GM12892 (cell line): Measurements from ENCODE around the gene APOBEC3A.

Source experiments
- DNase-seq: peaks from one replicate; pipeline ENCODE4 v3.0.0; 2011; ENCODE audit not compliant: insufficient read length
- FAIRE-seq: peaks from 2 replicates; lab custom pipeline; 2011; peaks lifted over from hg19 to GRCh38; lab: Jason Lieb, UNC
- POLR2A ChIP-seq: IDR thresholded peaks from 2 replicates; pipeline ENCODE4 v1.6.1; 2011; ENCODE audit warnings: low read depth, low read length, control low read depth
- POLR2AphosphoS5 ChIP-seq: IDR thresholded peaks from 2 replicates; pipeline ENCODE4 v1.6.1; 2011; ENCODE audit warnings: low read depth, low read length, control low read depth
- TAF1 ChIP-seq: IDR thresholded peaks from 2 replicates; pipeline ENCODE4 v1.6.1; 2011; ENCODE audit warnings: low read depth, mild to moderate bottlenecking, control low read depth, low read length, borderline replicate concordance

APOBEC3A gene

DNA sequence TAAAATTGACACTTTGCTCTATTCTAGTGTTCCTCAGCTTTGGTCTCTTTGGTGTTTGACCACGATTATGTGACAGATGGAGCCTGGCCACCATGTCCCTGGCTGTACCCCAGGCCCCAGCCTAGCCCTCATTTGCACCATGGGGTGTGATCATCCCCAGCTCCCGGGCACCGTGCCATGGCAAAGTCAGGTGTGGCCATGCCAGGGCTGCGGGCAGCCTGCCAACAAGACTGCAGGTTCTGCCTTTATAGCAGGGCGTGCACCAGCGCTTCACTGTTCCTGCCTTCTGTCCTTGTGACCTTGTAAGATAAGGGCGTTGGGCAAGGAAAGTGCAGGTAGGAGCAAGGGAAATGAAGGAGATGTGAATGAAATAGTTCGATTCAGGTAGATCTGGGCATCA lies 22.4 kb upstream of the APOBEC3A start:
- TF ChIP-seq POLR2A = no peak
- no peak for TF ChIP-seq POLR2AphosphoS5
- no peak for FAIRE-seq
- no peak for DNase-seq

GRCh38 chr22:38935616-38936015 lies 21.8 kb upstream of the APOBEC3A start:
- DNase-seq (no peak), FAIRE-seq (no peak)
- TF ChIP-seq POLR2AphosphoS5 = no peak
- no peak for TF ChIP-seq POLR2A
- no peak for TF ChIP-seq TAF1

DNA sequence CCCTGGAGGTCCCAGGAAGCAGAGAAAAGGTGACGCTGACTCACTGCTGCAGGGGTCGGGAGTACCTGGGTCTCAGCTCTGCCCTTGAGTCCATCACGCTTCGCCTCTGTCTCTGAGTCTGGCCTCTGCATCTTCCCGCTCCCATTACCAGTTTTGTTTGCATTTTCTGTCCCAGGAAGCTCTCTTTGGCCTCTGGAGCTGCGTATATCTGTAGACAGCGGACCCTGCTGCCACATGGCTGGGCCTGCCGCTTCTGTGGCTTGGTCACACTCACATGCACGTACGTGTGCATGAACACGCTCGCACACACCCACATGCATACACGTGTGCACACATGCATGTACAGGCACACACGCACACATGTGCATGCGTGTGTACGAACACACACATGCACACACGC lies 20.8 kb upstream of the APOBEC3A start:
- FAIRE-seq = no peak
- DNase-seq = no peak
- no peak for TF ChIP-seq POLR2AphosphoS5
- TF ChIP-seq TAF1 = no peak

DNA sequence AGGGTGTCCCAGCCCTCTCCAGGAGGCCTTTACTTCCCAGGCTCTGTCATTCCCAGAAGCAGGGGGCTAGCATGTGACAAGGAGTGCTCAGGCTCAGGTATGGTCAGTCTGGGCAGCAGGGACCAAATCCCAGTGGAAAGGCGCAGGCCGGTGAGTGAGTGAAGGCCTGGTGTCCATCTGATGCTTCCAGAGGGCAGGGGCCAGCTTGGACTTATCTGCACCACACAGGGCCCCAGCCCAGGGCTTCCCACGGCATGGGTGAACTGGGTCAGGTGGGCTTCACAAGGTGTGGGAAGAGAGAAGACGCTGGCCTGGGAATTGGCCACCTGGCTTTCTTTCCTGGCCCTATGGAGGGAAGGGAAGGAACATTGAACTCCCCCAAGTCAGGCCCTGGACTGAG lies 20.4 kb upstream of the APOBEC3A start:
- TF ChIP-seq POLR2A (no peak), TAF1 (no peak), POLR2AphosphoS5 (no peak)
- DNase-seq (no peak), FAIRE-seq (no peak)

DNA sequence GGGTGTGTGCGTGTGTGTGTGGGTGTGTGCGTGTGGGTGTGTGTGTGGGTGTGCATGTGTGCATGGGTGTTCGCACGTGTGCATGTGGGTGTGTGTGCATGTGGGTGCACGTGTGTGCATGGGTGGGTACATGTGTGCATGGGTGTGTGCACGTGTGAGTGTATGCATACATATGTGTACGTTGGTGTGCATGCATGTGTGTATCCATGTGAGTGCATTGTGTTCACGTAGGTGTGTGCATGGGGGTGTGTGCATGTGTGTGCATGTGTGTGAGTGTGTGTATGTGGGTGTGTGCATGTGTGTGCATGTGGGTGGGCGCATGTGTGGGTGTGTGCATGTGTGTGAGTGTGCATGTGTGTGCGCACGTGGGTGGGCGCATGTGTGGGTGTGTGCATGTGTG lies 19.9 kb upstream of the APOBEC3A start:
- FAIRE-seq (no peak), DNase-seq (no peak)
- TF ChIP-seq POLR2AphosphoS5 (no peak), POLR2A (no peak), TAF1 (no peak)

DNA sequence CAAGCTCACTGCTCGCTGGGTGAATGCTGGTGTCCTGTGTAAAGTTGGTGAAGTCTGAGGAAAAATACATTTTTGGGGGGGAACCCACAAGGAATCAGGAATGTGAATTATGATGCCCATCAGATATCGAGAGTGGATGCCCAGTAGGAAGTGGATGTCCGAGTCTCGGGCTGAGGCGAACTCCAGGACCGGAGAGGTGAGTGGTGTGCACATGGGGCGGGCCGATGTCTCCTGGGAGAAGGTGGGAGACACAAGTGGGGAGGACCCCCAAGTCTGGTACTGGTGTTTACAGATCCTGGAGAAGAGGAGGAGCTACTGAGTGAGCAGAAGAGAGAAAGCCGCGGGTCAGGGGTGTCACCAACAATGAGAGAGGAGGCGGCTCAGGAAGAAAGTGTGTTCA lies 19.2 kb upstream of the APOBEC3A start:
- no peak for DNase-seq

GRCh38 chr22:38938925-38939324 lies 18.5 kb upstream of the APOBEC3A start:
- no peak for DNase-seq
- peak; percentile 21 for FAIRE-seq
- TF ChIP-seq TAF1 = no peak
- TF ChIP-seq POLR2A = no peak
- no peak for TF ChIP-seq POLR2AphosphoS5

More for the DNA sequence above, 19.2 kb upstream of the APOBEC3A start:
- FAIRE-seq = no peak
- TF ChIP-seq POLR2A = no peak
- no peak for TF ChIP-seq TAF1
- no peak for TF ChIP-seq POLR2AphosphoS5

GRCh38 chr22:38940811-38941384 lies 16.5 kb upstream of the APOBEC3A start:
- TF ChIP-seq TAF1 = no peak
- no peak for TF ChIP-seq POLR2AphosphoS5
- no peak for TF ChIP-seq POLR2A
- DNase-seq (no peak), FAIRE-seq (no peak)

GRCh38 chr22:38941488-38941987 lies 15.9 kb upstream of the APOBEC3A start:
- FAIRE-seq = peak; percentile 99
- TF ChIP-seq POLR2A (no peak), POLR2AphosphoS5 (no peak), TAF1 (no peak)
- DNase-seq = no peak

- FAIRE-seq = peak; percentile 38
- no peak for DNase-seq
- no peak for TF ChIP-seq POLR2A
- no peak for TF ChIP-seq POLR2AphosphoS5
- no peak for TF ChIP-seq TAF1
Measured at GRCh38 chr22:38942702-38943101, 14.7 kb upstream of the APOBEC3A start.

DNA sequence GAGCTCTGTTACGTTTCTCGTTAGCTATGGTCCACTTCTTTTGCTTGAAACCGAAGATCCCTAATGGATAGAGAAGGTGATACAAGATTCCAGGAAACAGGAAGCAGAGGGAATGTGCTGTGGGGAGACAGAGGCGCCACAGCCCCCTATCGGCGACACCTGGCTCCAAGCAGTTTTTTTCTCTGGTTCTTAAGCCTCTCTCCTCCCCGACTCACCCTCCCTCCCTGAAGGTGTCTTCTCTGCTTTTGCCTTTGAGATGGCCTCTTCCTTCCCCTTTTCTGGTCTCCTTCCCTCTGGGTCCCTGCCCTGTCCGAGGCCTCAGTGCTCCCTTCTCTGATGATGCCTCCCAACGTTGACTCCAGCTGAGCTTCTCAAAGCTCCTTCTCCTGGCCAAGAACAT lies 14.2 kb upstream of the APOBEC3A start:
- TF ChIP-seq POLR2A (no peak), TAF1 (no peak), POLR2AphosphoS5 (no peak)
- FAIRE-seq (no peak), DNase-seq (no peak)

GRCh38 chr22:38943882-38944281 lies 13.5 kb upstream of the APOBEC3A start:
- FAIRE-seq = no peak
- TF ChIP-seq TAF1 (no peak), POLR2A (no peak), POLR2AphosphoS5 (no peak)
- no peak for DNase-seq
